ENCODE results near the gene ASIP. TPM values are rescaled to one million over a fixed set of nuclear protein-coding genes. Genes with fewer than 3 reads are reported as not detected.

ASIP gene
- total RNA-seq, 1 donor from 2014 or later = not detected

- H3K4me3 ChIP-seq (ENCODE audit: low read depth, low read length) = peak overlapping the region; percentile 43
- DNase-seq (ENCODE audit: low read depth) = no peak
- no peak for TF ChIP-seq CTCF (conservative IDR thresholded peaks at IDR 0.05; ENCODE audit: low read depth, low read length)
Observed at GRCh38 chr20:34268851-34269636, 27.8 kb downstream of the ASIP start.

GRCh38 chr20:34269996-34270627, 28.9 kb downstream of the ASIP start:
- no peak overlapping the region for H3K4me3 ChIP-seq (ENCODE audit: low read depth, low read length)
- no peak for TF ChIP-seq CTCF (conservative IDR thresholded peaks at IDR 0.05; ENCODE audit: low read depth, low read length)
- DNase-seq (ENCODE audit: low read depth) = peak; percentile 19

GRCh38 chr20:34271956-34272355, 30.7 kb downstream of the ASIP start:
- H3K4me3 ChIP-seq (ENCODE audit: low read depth, low read length) = no peak overlapping the region
- no peak for TF ChIP-seq CTCF (conservative IDR thresholded peaks at IDR 0.05; ENCODE audit: low read depth, low read length)
- DNase-seq (ENCODE audit: low read depth) = no peak

- TF ChIP-seq CTCF (conservative IDR thresholded peaks at IDR 0.05; ENCODE audit: low read depth, low read length) = no peak
- no peak overlapping the region for H3K4me3 ChIP-seq (ENCODE audit: low read depth, low read length)
- no peak for DNase-seq (ENCODE audit: low read depth)
Observed at GRCh38 chr20:34274694-34275093, 33.5 kb downstream of the ASIP start.

GRCh38 chr20:34281177-34281576, 40.0 kb downstream of the ASIP start:
- H3K4me3 ChIP-seq (ENCODE audit: low read depth, low read length) = no peak overlapping the region
- no peak for DNase-seq (ENCODE audit: low read depth)
- no peak for TF ChIP-seq CTCF (conservative IDR thresholded peaks at IDR 0.05; ENCODE audit: low read depth, low read length)

GRCh38 chr20:34282041-34282440, 40.8 kb downstream of the ASIP start:
- H3K4me3 ChIP-seq (ENCODE audit: low read depth, low read length) = no peak overlapping the region
- no peak for DNase-seq (ENCODE audit: low read depth)
- no peak for TF ChIP-seq CTCF (conservative IDR thresholded peaks at IDR 0.05; ENCODE audit: low read depth, low read length)
